DND-41 (cell line): ENCODE data around the gene OR2A12.
"Not testable (repeated sequence)": the region's sequence is repeated elsewhere in the genome, so short reads cannot be mapped to it uniquely, and the experiment has no call there.

Experiments
- ATAC-seq: fragments of 200-7000 bp; cut with Tn5 transposase; 3 replicates; pipeline ENCODE4 v1.9.1; 2021; ENCODE audit warnings: low read depth; ENCODE audit not compliant: insufficient read depth
- DNase-seq: peaks from one replicate; pipeline ENCODE4 v3.0.0-alpha.2; 2020
- H2AFZ ChIP-seq: 2 replicates; pipeline ENCODE4 v1.6.0; 2012; ENCODE audit warnings: low read depth, low read length
- H3K27ac ChIP-seq: 2 replicates; pipeline ENCODE4 v1.5.1; 2012; ENCODE audit warnings: low read length, inconsistent platforms
- H3K27me3 ChIP-seq: fragments of 200-600 bp; sonication (generic); 2 replicates; pipeline ENCODE4 v1.6.0; 2012; ENCODE audit warnings: low read length, mild to moderate bottlenecking, inconsistent platforms; ENCODE audit not compliant: insufficient read depth, poor library complexity
- H3K36me3 ChIP-seq: 2 replicates; pipeline ENCODE4 v1.5.1; 2012; ENCODE audit warnings: low read length, inconsistent platforms; ENCODE audit not compliant: insufficient read depth
- H3K4me1 ChIP-seq: 2 replicates; pipeline ENCODE4 v1.5.1; 2012; ENCODE audit warnings: mild to moderate bottlenecking, low read length; ENCODE audit not compliant: insufficient read depth
- H3K4me2 ChIP-seq: 2 replicates; pipeline ENCODE4 v1.6.0; 2012; ENCODE audit warnings: mild to moderate bottlenecking, moderate library complexity, low read length, inconsistent platforms; ENCODE audit not compliant: insufficient read depth
- H3K4me3 ChIP-seq, 2 experiments: fragments of 200-600 bp in 1 of 2; shearing (Covaris generic) in 1 of 2; 2 replicates each; pipeline ENCODE4 v1.5.1; 2012 to 2016; ENCODE audit warnings: inconsistent platforms in 2 of 2, low read length in 2 of 2, mild to moderate bottlenecking in 2 of 2, low read depth in 1 of 2, moderate library complexity in 1 of 2
- H3K79me2 ChIP-seq: 2 replicates; pipeline ENCODE4 v1.6.0; 2012; ENCODE audit warnings: low read length, inconsistent platforms; ENCODE audit not compliant: insufficient read depth
- H3K9ac ChIP-seq: 2 replicates; pipeline ENCODE4 v1.6.0; 2012; ENCODE audit warnings: low read depth, mild to moderate bottlenecking, inconsistent platforms, low read length, moderate library complexity
- H3K9me3 ChIP-seq: 2 replicates; pipeline ENCODE4 v1.5.1; 2012; ENCODE audit warnings: low read length, moderate library complexity, mild to moderate bottlenecking, inconsistent platforms; ENCODE audit not compliant: insufficient read depth, severe bottlenecking
- H4K20me1 ChIP-seq: 2 replicates; pipeline ENCODE4 v1.6.0; 2012; ENCODE audit warnings: low read length; ENCODE audit not compliant: insufficient read depth
- EZH2 ChIP-seq: IDR thresholded peaks from 3 replicates; pipeline ENCODE4 v1.6.1; 2012; ENCODE audit warnings: borderline replicate concordance, low read depth, mild to moderate bottlenecking, moderate library complexity, low read length, inconsistent platforms; ENCODE audit not compliant: severe bottlenecking
- TF ChIP-seq, protein P1 (sequence below): IDR thresholded peaks from 2 replicates; pipeline ENCODE4 v1.5.1; 2012; ENCODE audit warnings: borderline replicate concordance, low read length, moderate library complexity, mild to moderate bottlenecking; ENCODE audit not compliant: poor library complexity, severe bottlenecking; ENCODE audit errors: extremely low read depth

OR2A12 gene

DNA sequence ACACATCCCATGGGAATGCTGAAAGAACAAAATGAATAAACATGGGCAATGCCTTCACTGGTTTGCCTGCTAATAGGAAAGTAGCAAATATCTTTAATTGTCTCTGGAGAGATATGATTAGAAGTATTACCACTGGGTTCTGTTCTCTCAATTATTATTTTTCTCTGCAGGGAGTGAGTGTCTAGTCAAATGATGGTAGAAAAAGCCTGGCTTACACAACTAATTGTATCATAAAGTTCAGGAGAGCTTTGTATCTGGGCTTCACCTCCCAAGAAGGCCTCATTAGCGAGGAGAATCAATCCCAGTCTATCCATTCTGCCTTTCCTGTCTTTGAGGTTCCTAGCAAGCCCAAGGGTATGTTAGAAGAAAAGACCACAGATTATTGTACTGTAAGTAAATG, 36.8 kb downstream of the OR2A12 start, which contains the start of gene OR2A14:
Gene OR2A14 (plus strand): TSS at position 301 of the 400 bp plus-strand sequence. CDS start 5,937 bp downstream, outside the sequence.
- Histone ChIP-seq H3K27ac (no peak within 1 kb of the TSS), H3K79me2 (no peaks in the 10 kb centered on the region), H2AFZ (no peak within 1 kb of the TSS), H4K20me1 (no peaks in the 10 kb centered on the region), H3K4me2 (no peak within 1 kb of the TSS), H3K9ac (no peak within 1 kb of the TSS), H3K36me3 (no peaks in the 10 kb centered on the region), H3K4me1 (no peaks in the 10 kb centered on the region), H3K4me3 (no peak within 1 kb of the TSS), H3K9me3 (no peaks in the 10 kb centered on the region), H3K27me3 (peaks cover 2% of the 10 kb centered on the region)
- DNase-seq (no peak), ATAC-seq (no peak)
- TF ChIP-seq, protein P1, sequence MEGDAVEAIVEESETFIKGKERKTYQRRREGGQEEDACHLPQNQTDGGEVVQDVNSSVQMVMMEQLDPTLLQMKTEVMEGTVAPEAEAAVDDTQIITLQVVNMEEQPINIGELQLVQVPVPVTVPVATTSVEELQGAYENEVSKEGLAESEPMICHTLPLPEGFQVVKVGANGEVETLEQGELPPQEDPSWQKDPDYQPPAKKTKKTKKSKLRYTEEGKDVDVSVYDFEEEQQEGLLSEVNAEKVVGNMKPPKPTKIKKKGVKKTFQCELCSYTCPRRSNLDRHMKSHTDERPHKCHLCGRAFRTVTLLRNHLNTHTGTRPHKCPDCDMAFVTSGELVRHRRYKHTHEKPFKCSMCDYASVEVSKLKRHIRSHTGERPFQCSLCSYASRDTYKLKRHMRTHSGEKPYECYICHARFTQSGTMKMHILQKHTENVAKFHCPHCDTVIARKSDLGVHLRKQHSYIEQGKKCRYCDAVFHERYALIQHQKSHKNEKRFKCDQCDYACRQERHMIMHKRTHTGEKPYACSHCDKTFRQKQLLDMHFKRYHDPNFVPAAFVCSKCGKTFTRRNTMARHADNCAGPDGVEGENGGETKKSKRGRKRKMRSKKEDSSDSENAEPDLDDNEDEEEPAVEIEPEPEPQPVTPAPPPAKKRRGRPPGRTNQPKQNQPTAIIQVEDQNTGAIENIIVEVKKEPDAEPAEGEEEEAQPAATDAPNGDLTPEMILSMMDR = no peak
- TF ChIP-seq EZH2 = no peak

DNA sequence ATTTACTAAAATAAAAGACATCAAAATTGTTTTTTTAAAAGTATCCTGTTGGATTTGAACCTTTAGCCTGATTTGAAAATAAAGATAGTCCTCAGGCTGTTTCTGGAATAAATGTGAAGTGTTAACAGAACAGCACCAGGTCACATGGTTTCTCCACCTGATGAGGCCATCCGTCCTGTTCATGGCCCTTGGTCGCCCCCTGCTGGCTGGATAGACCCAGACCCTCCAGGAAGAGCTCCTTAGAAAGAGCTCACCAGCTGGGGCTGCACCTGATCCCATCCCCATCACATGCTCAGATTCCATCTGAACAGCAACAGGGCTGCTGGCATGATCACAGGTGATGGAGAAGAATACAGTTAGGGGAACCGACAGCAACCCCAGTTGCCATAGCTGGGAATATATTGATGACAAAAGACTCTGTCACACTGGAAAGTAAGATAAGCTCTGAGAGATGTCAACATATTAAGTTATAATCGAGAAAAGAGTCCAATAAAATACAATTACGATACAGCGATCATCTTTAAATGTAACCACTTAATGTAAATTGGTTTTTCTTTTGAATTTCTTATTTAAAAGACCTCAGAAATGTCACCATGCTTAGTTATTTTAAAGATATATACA, 41.7 kb downstream of the OR2A12 start:
- Histone ChIP-seq H3K4me2 (no peak overlapping the region), H3K4me3 (no peak overlapping the region), H3K36me3 (no peaks in the 10 kb centered on the region), H3K4me1 (no peaks in the 10 kb centered on the region), H3K9me3 (no peaks in the 10 kb centered on the region), H3K27ac (no peak overlapping the region), H3K27me3 (peaks cover 2% of the 10 kb centered on the region), H3K79me2 (no peaks in the 10 kb centered on the region), H3K9ac (no peak overlapping the region), H4K20me1 (no peaks in the 10 kb centered on the region), H2AFZ (no peak overlapping the region)
- no peak for TF ChIP-seq EZH2
- TF ChIP-seq, protein P1 = peak; percentile 92
- ATAC-seq = peak; percentile 100
- DNase-seq = peak; percentile 85

DNA sequence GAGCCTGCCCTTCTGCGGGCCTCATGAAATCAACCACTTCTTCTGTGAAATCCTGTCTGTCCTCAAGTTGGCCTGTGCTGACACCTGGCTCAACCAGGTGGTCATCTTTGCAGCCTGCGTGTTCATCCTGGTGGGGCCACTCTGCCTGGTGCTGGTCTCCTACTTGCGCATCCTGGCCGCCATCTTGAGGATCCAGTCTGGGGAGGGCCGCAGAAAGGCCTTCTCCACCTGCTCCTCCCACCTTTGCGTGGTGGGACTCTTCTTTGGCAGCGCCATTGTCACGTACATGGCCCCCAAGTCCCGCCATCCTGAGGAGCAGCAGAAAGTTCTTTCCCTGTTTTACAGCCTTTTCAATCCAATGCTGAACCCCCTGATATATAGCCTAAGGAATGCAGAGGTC, 43.5 kb downstream of the OR2A12 start:
- not testable (repeated sequence) for H3K79me2 ChIP-seq, H3K27ac ChIP-seq, H3K9me3 ChIP-seq, H3K4me3 ChIP-seq, H3K27me3 ChIP-seq, H2AFZ ChIP-seq, H3K4me2 ChIP-seq, H4K20me1 ChIP-seq, DNase-seq, H3K4me1 ChIP-seq, H3K36me3 ChIP-seq, ATAC-seq, H3K9ac ChIP-seq

DNA sequence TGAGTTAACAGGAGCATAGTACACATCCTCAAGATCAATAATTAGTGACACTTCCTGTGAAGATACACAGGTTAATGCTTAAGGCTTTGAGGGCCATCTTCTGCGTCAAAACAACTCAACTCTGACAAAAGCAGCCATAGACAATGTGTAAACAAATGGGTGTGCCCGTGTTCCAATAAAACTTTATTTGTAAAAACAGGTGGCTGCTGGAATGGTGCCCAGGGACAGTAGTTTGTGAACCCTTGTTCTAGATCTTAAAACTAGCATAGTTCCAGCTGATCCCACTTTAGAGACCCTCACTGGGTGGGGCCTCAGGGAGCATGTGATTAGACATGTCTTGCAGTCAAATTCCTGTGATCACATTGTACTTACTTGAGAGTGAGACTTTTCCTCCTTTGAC, 44.7 kb downstream of the OR2A12 start:
- Histone ChIP-seq H2AFZ (no peak overlapping the region), H3K36me3 (no peaks in the 10 kb centered on the region), H3K9ac (no peak overlapping the region), H3K4me2 (no peak overlapping the region), H3K9me3 (no peaks in the 10 kb centered on the region), H3K27ac (no peak overlapping the region), H3K4me1 (no peaks in the 10 kb centered on the region), H3K27me3 (peaks cover 2% of the 10 kb centered on the region), H3K79me2 (no peaks in the 10 kb centered on the region), H3K4me3 (no peak overlapping the region), H4K20me1 (no peaks in the 10 kb centered on the region)
- no peak for TF ChIP-seq EZH2
- TF ChIP-seq, protein P1 = no peak
- DNase-seq (no peak), ATAC-seq (no peak)
